T-helper 9 cell (primary cell): ENCODE results near the gene SMOC2.
"Not testable (repeated sequence)": the region's sequence is repeated elsewhere in the genome, so short reads cannot be mapped to it uniquely, and the experiment has no call there.

Experiments used
- DNase-seq: peaks from one replicate; pipeline ENCODE4 v3.0.0-alpha.2; 2020

Gene SMOC2

DNA sequence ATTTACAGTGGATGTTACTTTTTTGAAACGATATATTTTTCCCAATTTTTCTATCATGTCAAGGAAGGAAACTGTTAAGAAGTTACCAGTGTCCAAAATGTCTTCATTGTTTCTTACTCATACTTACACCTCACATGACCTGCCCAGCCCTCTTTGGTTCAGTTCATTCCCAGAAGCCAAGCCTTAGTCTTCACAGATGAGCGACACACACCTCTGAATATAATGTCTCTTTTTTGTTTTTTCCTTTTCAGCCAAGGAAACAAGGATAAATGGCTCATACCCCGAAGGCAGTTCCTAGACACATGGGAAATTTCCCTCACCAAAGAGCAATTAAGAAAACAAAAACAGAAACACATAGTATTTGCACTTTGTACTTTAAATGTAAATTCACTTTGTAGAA lies 225.2 kb downstream of the SMOC2 start:
- DNase-seq, result no peak

DNA sequence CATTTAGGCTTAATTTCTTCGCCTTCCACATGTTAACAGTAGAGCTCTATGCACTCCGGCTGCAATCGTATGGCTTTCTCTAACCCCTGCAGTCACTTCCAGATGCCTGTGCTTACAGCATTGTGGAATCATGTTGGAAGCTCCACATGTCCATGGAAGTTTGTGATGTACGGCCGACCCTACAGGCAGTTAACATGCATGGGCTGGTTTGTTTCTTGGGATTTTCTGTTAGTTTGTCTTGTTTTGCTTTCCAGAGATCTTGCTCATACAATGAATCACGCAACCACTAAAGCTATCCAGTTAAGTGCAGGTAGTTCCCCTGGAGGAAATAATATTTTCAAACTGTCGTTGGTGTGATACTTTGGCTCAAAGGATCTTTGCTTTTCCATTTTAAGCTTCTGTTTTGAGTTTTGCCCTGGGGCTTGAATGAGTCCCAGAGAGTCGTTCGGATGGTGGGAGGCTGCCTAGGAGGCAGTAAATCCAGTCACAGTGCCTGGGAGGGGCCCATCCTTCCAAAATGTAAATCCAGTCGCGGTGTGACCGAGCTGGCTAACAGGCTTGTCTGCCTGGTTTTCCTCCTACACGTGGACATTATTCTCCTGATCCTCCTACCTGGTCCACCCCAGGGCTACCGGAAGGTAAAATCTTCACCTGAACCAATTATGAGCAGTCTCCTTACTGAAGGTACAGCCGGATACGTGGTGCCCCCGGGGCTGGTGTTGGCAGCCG lies 225.9 kb downstream of the SMOC2 start:
- no peak for DNase-seq

DNA sequence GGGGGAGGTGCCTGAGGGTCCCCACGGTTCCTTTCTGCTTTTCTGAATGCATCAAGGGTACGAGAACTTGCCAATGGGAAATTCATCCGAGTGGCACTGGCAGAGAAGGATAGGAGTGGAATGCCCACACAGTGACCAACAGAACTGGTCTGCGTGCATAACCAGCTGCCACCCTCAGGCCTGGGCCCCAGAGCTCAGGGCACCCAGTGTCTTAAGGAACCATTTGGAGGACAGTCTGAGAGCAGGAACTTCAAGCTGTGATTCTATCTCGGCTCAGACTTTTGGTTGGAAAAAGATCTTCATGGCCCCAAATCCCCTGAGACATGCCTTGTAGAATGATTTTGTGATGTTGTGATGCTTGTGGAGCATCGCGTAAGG lies 226.4 kb downstream of the SMOC2 start:
- DNase-seq, result no peak

DNA sequence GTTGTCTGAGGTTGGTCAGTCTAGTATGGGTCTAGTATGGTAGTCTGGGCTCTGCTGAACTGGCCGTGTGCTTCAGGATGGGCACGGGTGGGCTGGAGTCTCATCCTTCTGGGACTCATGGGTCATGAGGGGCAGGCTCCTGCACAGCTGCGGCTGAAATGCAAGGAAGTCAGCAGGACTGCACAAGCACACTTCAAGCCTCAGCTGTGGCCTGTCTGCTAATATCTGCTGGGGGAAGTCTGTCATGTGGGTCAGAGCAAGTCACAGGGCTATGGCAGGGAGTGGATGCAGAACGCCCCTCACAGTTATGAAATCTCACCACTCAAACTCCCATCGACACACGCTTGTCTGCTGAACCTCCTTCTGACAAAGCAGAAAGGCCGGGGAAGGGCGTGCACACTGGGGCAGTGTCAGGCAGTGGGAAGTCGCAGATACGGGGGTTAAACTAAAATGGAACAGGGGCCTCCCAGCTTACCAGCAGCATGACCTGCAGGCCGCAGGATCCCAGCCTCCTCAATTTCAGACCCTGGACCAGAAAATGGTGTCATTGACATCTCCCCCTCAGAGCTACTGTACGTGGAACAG lies 229.5 kb downstream of the SMOC2 start:
- DNase-seq, result no peak

DNA sequence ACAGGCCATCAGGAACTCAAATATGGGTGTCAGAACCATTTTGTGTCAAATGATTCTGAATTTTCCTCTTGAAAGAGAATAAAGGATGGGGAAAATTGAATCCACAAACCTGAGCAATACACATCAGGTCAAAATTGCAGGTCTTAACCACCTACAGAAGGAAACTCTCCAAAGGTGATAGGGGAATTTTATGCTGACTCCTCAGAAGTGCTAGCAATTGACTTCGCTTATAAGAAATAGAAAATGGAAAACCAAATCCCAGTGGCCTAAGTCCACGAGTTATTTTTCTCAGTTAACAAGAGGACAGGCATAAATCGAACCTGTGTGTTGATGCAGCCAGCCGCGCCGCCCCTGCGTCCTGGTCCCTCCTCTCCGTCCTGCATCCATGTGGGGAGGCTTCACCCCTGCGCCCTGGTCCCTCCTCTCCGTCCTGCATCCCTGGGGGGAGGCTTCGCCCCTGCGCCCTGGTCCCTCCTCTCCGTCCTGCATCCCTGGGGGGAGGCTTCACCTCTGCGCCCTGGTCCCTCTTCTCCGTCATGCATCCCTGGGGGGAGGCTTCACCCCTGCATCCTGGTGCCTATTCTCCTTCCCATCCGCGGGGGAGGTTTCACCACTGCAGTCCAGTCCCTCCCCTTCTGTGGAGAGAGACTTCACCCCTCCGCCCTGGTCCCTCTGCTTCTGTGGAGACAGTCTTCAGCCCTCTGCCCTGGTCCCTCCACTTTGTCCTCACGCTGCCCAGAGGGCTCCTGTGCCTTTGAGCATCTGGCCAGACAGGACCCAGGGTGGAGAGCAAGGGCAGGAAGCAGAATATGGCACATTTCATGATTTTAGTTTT lies 230.3 kb downstream of the SMOC2 start:
- no peak for DNase-seq

DNA sequence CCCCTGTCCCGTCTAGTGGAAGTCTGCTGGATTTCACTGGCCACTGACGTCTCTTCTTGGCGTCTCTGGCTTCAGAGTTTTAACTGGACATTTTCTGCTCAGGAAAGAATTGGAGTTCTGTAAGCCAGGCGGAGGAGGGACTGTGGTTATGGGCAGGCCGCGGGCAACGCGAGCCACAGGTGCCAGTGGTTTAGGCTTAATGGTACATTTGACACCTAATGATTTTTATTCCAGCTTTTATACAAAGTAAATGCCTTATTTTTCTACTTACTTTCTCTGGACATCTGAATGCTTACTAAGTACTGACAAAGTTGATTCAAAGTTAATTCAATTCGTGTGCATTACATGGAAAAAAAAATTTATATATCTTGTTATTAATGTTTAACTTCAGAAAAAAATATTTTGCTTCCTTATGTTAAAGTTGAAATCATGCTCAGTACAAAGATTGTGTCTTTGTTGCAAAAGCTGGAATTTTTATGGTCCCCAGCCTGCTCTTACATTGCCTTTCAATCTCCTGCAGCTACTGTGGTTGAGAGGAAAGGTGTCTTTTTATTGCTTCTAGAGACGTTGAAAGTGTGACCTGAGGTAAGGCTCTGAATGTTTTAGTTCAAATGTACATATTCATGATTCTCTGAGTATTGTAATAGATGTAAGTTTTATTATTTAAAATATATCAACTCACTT lies 231.0 kb downstream of the SMOC2 start:
- no peak for DNase-seq

DNA sequence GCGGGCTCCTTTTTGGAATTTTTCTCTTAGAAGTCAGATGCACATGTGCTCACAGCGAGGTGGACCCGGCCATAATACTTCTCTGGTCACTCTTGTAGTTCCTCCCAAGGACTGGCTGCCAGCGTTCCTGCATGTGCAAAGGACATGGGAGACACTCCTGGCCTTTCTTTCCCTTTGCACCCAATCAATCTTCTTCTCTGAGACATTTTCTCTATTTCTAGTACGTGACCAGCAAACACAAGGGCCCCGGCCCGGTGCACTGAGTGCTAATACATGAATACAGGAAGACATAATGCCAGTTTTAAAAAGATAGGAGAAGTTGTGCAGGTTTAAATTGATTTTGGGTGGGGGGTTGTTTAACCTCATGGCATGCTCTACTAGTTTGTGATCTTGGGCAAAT lies 233.6 kb downstream of the SMOC2 start:
- no peak for DNase-seq

DNA sequence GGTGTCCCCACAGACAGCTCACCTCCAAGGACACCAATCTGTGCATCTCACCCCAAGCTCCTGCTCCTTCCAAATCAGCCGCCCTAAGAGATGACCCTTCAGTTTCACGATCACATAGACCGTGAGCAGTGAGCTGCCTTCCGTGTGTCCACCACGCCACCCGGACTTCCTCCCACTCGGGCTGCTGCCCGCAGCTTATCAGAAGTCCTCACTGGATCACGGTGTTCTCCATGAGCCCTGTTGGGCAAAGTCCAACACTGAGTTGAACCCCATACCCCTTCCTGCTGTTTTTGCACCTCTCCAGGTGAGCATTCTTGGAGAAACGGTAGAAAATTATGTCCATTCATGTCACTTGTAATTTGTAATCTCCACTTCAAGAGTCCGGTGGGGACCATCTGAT lies 234.4 kb downstream of the SMOC2 start:
- DNase-seq, result no peak

DNA sequence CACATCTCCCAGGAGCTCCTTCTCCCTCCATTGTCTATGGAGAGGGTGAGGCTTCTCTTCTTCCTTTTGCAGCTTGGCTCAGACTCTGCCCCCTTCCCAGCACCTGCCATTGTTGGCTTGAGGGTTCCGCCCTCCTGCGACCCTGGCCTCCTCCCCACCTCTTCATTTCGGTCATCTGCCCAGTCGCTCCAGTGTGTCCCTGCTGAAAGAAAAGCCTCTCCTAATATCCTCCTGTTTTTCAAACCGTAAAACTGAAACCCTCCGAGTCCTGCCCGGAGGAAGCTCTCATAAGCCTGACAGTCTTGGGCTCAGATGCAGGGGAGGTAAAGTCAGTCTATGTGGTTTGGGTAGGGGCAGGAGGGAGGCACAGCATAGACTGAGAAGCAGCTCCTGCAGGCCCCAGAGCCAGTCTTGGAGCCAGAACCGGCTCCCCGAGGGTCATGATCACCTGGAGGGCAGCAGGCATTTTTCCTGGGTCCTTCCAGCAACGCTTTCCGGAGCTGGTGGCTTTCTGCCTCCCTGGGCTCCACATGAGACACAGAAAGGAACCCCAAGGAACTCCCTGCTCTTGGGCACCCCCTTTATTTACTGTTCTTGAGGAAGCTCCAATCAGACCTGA lies 235.1 kb downstream of the SMOC2 start:
- no peak for DNase-seq

DNA sequence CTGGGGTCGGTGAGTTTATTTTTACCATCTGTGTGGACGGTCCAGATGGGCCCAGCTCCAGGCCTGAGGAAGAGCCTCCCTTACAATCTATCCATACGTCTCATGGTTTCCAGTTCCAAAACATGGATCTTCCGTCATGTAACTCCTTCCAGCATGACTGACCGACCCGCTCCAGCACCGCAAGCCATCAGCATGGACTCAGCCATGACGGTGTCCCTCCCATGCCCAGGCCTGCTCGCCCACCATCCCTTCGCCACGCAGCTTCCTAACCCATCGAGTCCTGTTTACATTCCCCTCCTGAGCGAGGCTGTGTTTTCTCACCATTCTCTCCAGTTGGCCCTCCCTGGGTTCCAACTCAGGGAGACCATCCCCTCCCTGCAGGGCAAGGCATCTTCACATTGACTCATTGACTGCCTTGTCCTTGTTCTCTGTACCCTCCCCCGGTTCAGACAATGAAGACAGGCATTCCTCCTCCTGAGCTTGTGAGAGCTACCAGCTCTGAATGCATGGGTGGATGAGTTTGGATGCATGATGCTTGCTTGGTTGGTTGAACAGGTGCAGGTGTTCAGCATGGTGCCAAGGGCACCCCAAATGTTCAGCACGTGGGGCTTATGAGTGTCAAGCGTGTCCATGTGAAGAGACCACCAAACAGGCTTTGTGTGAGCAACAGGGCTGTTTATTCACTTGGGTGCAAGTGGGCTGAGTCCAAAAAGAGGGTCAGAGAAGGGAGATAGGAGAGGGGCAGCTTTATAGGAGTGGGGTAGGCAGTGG lies 235.8 kb downstream of the SMOC2 start:
- DNase-seq, result no peak

DNA sequence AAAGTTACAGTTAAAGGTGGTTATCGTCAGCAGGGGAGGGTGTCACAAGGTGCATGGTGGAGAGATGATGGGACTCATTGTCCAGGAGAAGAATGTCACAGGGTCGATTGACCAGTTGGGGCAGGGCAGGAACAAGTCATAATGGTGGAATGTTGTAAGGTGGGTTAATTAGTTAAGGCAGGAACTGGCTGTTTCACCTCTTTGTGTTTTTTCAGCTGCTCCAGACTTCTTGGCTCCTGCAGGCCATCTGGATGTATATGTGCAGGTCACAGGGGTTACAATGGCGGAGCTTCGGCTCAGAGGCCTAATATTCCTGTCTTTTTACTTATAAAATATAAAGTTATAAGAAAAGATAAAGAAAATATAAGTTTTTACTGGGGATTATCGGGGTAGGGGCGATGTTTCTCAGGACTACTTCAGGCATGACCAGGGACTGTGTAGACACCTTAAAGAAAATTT lies 236.4 kb downstream of the SMOC2 start:
- not testable (repeated sequence) for DNase-seq

DNA sequence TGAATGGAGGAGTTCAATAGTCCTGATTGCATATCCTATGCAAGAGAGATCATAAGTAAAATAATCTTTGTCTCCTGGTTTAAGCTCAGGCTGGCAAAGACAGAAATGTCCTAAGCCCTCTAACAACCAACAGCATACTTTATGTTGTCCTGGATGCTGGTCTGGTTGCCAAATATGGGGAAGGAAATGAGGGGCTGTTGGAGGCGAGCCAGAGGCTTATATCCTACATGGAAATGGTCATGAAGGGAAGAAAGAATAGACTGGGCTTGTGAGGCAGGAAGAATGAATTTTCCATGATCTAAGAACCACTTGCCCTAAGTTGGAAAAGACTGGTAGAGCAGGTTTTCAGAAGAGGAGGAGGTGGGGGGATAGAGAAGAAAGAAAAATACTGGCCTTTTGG lies 237.1 kb downstream of the SMOC2 start:
- DNase-seq, result no peak

DNA sequence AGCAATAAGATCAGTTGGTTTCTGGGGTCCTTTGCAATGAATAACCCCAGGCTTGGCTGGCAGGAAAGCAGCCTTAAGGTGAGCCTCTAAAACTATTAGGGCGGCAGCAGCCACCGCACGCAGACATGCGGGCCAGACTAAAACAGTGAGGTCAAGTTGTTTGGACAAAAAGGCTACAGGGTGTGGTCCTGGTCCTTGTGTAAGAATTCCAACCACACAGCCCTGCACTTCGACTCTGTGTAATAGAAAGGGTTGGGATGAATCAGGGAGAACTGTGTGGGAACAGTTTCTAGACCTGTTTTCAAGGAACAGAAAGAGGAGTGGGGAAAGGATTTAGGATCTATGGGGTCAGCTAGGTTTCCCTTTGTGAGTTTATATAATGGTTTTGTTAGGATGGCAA lies 237.6 kb downstream of the SMOC2 start:
- DNase-seq, result no peak

DNA sequence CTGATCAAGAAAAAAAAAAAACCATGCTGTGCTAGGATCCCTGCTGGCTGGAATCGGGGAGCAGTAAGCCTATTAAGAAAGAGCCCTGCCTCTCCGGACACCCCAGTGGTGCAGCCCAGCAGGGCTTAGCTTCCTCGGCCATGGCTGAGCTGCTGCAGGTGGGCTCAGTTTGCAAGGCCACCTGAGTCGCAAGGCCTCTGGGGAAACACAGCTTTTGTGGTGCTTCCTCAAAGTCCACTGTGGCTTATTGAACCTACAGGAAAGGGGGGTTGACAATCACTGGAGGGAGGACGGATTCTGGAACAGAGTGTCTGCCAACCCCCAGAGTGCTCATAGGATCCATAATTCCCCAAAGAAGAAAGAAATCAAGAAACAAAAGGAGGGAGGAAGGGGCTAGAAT lies 240.8 kb downstream of the SMOC2 start:
- no peak for DNase-seq

DNA sequence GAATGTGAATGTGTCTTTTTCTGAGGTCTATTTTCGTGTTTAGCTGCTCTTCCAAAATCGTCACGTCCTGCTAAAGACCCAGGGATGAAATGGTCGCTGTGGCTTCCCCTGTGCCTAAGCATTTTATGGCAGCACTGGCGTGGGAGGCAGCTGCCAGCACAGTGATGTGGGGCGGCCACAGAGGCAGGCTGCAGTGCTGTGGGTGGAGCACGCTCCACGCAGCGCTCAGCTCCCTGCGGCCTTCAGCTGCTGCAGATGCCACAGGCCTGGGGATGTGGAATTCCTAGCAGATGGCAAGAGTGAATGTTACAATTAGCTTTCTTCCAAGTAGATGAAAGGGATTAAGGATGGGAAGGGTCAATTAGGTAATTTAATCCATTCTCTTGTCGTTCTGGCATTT lies 242.6 kb downstream of the SMOC2 start:
- DNase-seq, result no peak

DNA sequence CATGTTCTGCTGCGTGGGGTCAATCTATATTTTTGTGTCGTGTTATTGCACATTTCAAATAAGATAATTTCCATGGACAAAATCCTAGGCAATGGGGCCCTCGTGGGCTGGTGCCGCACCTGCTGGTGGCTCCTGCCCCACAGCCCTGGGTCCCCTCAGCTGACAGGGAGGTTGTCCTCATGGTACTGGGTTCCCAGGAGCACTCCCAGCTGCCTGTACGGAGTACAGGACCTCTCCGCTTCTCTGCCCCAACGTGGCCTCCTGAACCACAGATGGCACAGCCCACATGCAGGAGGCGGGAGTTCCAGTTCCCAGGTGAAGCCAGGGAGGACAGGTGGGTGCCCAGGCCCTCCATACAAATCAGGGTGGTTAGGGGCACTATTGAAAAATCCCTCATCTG lies 243.5 kb downstream of the SMOC2 start:
- DNase-seq, result no peak

DNA sequence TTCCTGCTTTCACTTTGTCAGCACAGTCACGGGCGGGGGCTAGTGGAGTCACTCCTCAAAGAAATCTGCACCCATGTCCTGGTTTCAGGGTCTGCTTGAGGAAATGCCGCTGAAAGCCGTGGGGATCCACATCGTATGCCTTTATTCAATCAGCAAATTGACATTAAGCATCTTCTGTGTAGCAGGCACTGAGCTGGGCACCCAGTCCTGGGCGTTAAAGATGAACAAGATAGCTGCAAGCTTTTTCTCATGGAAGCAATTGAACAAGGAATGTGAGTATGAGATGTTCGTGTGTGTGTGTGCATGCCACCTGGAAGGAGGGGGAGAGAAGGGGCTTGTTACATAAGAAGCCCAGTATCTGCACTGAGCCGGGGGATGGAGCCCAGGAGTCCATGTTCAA lies 243.9 kb downstream of the SMOC2 start:
- DNase-seq, result no peak

DNA sequence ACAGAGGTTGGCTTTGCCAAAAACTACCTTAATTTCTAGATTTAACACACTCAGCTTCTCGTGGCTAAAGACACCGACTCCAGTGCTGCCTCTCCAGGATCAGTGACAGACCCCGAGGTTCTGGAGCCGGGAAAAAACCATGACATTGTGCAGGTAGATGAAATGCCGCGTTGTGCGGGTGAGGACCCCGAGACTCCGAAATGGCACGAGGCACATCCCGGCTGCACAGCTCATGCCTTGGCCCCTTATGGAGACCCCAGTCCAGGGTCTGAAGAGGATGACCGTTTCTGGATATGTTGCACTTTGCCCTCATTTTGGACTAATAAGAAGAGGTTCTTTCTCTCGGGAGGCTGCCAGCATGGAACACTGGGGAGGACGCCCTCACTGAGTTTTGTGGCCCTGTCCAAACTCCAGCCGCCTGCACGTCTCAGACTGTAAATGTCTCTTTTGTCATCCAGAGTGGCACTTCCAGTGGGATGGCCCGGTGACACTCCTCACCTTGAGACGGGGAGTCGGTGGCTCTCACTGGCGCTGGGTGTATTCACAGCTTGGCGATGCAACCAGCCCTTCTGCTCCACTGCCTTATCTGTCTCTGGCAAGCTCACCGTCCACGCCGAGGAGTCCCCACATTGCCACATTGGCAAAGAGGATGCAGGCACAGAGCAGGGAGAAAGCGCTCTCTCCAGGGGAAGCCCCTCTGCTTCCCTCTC lies 245.2 kb downstream of the SMOC2 start:
- DNase-seq, result no peak

DNA sequence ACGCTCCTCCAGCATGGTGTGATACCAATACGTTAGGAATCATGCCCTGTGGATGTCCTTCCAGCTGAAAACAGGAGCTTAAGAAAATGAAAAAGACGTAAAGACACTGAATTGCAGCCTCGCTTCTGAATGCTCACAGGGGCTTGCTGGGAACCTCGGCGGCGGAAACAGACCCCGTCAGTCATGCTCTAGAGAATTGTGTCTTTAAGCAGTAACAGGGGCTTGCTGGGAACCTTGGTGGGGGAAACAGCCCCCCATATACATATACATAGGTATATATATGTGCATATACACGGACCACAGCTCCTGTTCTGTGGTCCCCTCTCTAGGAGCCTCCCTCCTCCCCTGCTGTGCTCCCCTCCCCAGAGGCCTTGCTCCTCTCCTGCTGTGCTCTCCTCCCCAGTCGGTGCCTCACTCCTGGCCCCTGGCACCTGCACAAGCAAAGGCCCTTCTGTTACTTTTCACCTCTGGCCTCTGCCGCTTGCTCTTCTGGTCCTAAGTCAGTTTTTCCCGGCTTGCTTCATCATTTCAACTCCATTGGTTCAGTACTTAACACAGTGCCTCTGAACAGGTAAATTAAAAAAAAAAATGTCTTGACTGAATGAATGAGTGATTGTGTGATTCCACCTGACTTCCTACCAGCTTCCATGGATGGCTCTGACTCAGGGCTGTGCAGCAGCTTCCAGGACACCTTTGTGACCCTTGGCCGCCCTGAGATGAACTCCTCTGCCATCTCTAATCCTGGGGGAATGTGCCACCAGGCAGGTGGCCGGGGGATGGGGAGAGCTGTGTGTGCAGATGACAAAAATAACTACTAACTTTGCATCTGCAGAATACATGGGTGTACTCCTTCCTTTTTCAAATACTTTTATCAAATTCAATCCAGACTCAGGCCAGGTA lies 246.1 kb downstream of the SMOC2 start:
- no peak for DNase-seq

DNA sequence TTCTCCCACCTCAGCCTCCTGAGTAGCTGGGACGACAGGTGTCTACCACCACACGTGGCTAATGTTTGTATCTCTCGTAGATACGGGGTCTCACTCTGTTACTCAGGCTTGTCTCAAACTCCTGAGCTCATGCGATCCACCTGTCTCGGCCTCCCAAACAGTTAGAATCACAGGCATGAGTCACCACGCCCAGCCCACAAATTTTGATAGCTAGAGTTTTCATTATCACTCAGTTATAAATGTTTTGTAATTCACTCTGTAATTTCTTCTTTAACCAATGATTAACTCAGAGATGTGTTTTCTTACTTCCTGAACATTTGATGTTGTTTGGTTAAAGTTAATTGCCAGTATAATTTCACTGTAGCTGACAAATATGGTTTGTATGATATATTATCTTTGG lies 249.3 kb downstream of the SMOC2 start:
- DNase-seq, result no peak
